AG09309 (cell line): ENCODE results near the gene IRF3.

Experiments used
- DNase-seq: peaks from one replicate; pipeline ENCODE4 v3.0.0-alpha.2; 2010; ENCODE audit warnings: low read depth
- H3K4me3 ChIP-seq: 2 replicates; pipeline ENCODE4 v1.5.1; 2011; ENCODE audit warnings: mild to moderate bottlenecking, low read depth, low read length, moderate library complexity; ENCODE audit not compliant: control insufficient read depth
- TF ChIP-seq, protein P1 (sequence below): IDR thresholded peaks from 2 replicates; pipeline ENCODE4 v1.5.1; 2011; ENCODE audit warnings: mild to moderate bottlenecking, low read depth, low read length, inconsistent platforms; ENCODE audit not compliant: insufficient read depth, control insufficient read depth; ENCODE audit errors: missing control alignments

Gene IRF3

DNA sequence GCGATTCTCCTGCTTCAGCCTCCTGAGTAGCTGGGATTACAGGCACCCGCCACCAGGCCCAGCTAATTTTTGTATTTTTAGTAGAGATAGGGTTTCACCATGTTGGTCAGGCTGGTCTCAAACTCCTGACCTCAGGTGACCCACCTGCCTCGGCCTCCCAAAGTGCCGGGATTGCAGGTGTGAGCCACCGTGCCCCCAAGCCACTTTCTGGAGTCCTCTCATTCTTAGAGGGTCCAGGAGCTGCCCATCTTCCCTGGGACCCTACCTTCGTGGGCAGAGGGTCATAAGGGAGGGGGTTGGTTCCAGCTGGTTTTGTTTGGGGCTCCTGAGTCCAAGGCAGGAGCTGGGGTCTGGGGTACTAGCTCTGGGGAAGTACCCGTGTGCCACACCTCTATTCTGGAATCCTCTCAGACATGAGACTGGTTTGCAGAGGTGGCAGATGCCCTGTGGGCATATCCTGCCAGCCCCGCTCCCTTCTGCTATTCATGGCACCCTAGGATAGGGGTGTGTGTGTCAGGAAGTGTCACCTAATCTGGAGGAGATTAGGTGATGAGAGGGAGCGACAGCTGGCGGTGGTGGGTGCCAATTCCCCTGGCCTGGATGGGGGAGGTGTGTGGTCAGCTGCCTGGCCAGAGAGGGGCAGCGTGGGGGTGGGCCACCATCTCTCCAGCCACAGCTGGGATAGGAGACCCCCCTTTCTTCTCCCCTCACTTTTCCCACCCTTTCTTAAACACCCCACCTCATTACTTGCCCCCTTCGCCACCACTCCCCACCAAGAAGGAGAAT is 13.5 kb upstream of the IRF3 start:
- no peak overlapping the region for H3K4me3 ChIP-seq
- TF ChIP-seq, protein P1, sequence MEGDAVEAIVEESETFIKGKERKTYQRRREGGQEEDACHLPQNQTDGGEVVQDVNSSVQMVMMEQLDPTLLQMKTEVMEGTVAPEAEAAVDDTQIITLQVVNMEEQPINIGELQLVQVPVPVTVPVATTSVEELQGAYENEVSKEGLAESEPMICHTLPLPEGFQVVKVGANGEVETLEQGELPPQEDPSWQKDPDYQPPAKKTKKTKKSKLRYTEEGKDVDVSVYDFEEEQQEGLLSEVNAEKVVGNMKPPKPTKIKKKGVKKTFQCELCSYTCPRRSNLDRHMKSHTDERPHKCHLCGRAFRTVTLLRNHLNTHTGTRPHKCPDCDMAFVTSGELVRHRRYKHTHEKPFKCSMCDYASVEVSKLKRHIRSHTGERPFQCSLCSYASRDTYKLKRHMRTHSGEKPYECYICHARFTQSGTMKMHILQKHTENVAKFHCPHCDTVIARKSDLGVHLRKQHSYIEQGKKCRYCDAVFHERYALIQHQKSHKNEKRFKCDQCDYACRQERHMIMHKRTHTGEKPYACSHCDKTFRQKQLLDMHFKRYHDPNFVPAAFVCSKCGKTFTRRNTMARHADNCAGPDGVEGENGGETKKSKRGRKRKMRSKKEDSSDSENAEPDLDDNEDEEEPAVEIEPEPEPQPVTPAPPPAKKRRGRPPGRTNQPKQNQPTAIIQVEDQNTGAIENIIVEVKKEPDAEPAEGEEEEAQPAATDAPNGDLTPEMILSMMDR = no peak
- no peak for DNase-seq

- no peak for DNase-seq
- peak overlapping the region; percentile 97 for H3K4me3 ChIP-seq
- TF ChIP-seq, protein P1 = peak; percentile 67
Measured at GRCh38 chr19:49677901-49678674, 12.4 kb upstream of the IRF3 start.

- H3K4me3 ChIP-seq = peak within 1 kb of the TSS; percentile 97
- TF ChIP-seq, protein P1 = no peak
- no peak for DNase-seq
Measured at GRCh38 chr19:49677231-49677900, 11.7 kb upstream of the IRF3 start, which contains the start of gene PRMT1. PRMT1 (plus strand) TSS chr19:49677271; CDS start chr19:49677281, 10 bp downstream.

DNA sequence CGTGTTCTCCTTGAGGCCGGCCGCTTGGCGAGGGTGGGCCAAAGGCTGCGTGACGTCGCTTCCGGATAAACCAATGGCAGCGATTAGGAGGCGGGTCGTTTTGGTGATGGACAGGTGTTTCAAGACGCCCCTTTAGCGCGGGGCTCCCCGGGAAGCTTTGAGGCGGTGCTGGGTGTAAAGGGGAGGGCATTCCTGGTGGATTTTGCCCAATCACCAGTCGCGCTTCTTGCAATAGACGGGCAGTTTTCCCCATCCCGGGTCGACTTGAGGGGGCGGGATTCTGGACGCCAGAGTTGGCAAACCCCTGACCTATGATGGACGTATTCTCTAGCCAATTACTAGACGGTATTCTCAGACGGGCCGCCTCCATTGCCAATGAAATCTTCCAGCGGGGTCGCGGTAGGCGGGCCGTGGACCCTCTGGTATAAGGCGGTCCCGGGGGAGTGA is 11.2 kb upstream of the IRF3 start:
- TF ChIP-seq, protein P1 = no peak
- peak overlapping the region; percentile 97 for H3K4me3 ChIP-seq
- DNase-seq = peak; percentile 100

- TF ChIP-seq, protein P1 = no peak
- peak overlapping the region; percentile 38 for H3K4me3 ChIP-seq
- DNase-seq = peak; percentile 81
Measured at GRCh38 chr19:49676136-49676783, 10.6 kb upstream of the IRF3 start.
